HepG2 (cell line): ENCODE data around the gene CST4. TPM values are rescaled to one million over a fixed set of nuclear protein-coding genes. Genes with fewer than 3 reads are reported as not detected.

Source experiments
- BHLHE40 ChIP-seq: IDR thresholded peaks from 2 replicates; pipeline ENCODE4 v1.6.1; 2011; ENCODE audit warnings: low read length, improper control_type of control experiment
- EEA1 ChIP-seq: sonication (generic); formaldehyde crosslinking; IDR thresholded peaks from 2 replicates; pipeline ENCODE4 v1.5.1; 2020; ENCODE audit warnings: mild to moderate bottlenecking, missing genetic modification reagents, borderline replicate concordance
- HDAC6 ChIP-seq: fragments of 200-600 bp; sonication (generic); IDR thresholded peaks from 2 replicates; pipeline ENCODE4 v1.7.0; 2017; ENCODE audit warnings: mild to moderate bottlenecking, antibody characterized with exemption, low read length, low read depth
- KDM2A ChIP-seq: sonication (generic); formaldehyde crosslinking; IDR thresholded peaks from 2 replicates; pipeline ENCODE4 v1.4.0; 2020; ENCODE audit warnings: low read depth, missing genetic modification reagents, borderline replicate concordance
- ZMAT3 ChIP-seq: sonication (generic); formaldehyde crosslinking; conservative IDR thresholded peaks from 2 replicates; pipeline ENCODE4 v1.7.0; 2021; ENCODE audit warnings: missing genetic modification reagents
- ZNF230 ChIP-seq: sonication (generic); formaldehyde crosslinking; IDR thresholded peaks from 2 replicates; pipeline ENCODE4 v1.4.0; 2020; ENCODE audit warnings: mild to moderate bottlenecking, missing genetic modification reagents
- ZNF468 ChIP-seq: sonication (generic); formaldehyde crosslinking; IDR thresholded peaks from 2 replicates; pipeline ENCODE4 v1.8.0; 2022; ENCODE audit warnings: mild to moderate bottlenecking, moderate library complexity, missing genetic modification reagents
- ZNF879 ChIP-seq: sonication (generic); formaldehyde crosslinking; IDR thresholded peaks from 2 replicates; pipeline ENCODE4 v1.8.1; 2023; ENCODE audit warnings: missing genetic modification reagents
- polyA plus RNA-seq, 8 experiments: library from polyadenylated mRNA; depleted of rRNA in 3 of 8; stranded (reverse) in 7 of 8; unstranded in 1 of 8; fragments of >200 nt; fragmentation: Illumina TruSeq in 4 of 8; extraction: Trizol in 4 of 8; gene quantifications; 2 replicates each; pipeline versions ENCODE4 v1.2.1 to v1.2.3, GENCODE V29; 2011 to 2016; ENCODE audit warnings: low read depth in 4 of 8, missing spikeins in 1 of 8, mixed read lengths in 1 of 8; ENCODE audit not compliant: insufficient read depth in 1 of 8
- total RNA-seq, 5 experiments: library from RNA; depleted of rRNA; stranded (reverse); fragments of >200 nt; fragmentation: Illumina TruSeq; extraction: Trizol; gene quantifications; 2 replicates each; pipeline ENCODE4 v1.2.3, GENCODE V29; 2016; ENCODE audit warnings: low read depth in 1 of 5
- TF ChIP-seq, protein P1 (sequence below): sonication (generic); formaldehyde crosslinking; IDR thresholded peaks from 2 replicates; pipeline ENCODE4 v1.4.0; 2020; ENCODE audit warnings: missing genetic modification reagents, borderline replicate concordance
- TF ChIP-seq, protein P2 (sequence below): sonication (generic); formaldehyde crosslinking; IDR thresholded peaks from 2 replicates; pipeline ENCODE4 v1.4.0; 2020; ENCODE audit warnings: missing genetic modification reagents
- TF ChIP-seq, protein P3 (sequence below): sonication (generic); formaldehyde crosslinking; IDR thresholded peaks from 2 replicates; pipeline ENCODE4 v1.5.1; 2020; ENCODE audit warnings: mild to moderate bottlenecking, missing genetic modification reagents, moderate library complexity
- TF ChIP-seq, protein P4 (sequence below), 2 experiments: sonication (generic) in 1 of 2; formaldehyde crosslinking in 1 of 2; IDR thresholded peaks; 2 replicates each; pipeline versions ENCODE4 v1.4.0 to v1.6.1; 2016 to 2020; ENCODE audit warnings: borderline replicate concordance in 1 of 2, low read depth in 1 of 2, mild to moderate bottlenecking in 1 of 2, missing genetic modification reagents in 1 of 2
- TF ChIP-seq, protein P5 (sequence below): IDR thresholded peaks from 2 replicates; pipeline ENCODE4 v1.6.1; 2012; ENCODE audit warnings: inconsistent platforms

The CST4 gene
- total and polyA plus RNA-seq, 2 of the 13 experiments (the other 11 are each of a cell fraction or from before 2014, with no cell fraction given), result not detected

DNA sequence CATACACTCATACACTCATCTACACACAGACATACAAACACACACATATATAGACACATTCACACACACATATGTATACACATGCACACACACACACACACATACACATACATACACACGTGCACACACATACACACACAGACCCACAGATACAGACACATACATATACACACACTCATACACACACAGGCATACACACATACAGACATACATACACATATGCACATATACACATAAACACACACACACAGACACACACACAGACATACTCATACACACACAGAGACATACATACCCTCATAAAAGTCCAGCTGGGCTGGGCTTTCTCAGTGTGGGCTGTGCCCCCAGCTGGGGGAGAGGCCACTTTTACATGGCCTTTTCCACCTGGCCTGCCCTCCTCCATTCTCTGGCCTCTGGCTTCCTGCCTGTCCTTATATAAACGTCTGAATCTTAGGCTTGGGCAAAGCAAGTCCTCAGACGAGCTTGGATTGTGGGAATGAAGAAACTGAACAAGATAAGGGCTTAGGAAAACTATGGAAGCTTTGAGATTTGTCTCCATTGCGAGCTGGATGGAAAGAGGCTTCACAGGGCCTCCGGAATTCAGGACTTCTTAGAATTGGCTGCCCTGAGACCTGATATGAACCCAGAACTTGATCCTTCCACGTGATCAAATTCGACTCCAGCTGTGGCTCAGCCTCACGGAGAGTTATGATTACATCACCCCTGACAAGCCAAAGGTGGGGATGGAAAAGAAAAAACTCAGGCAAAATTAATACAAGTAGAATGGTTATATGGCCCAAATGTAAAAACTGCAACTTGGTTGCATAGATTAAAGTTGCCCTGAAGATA is 28.6 kb downstream of the CST4 start (continued):
- TF ChIP-seq, protein P1, sequence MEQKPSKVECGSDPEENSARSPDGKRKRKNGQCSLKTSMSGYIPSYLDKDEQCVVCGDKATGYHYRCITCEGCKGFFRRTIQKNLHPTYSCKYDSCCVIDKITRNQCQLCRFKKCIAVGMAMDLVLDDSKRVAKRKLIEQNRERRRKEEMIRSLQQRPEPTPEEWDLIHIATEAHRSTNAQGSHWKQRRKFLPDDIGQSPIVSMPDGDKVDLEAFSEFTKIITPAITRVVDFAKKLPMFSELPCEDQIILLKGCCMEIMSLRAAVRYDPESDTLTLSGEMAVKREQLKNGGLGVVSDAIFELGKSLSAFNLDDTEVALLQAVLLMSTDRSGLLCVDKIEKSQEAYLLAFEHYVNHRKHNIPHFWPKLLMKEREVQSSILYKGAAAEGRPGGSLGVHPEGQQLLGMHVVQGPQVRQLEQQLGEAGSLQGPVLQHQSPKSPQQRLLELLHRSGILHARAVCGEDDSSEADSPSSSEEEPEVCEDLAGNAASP (CRISPR knock-in tag), result peak; percentile 99
- peak; percentile 16; the same call in 1 of the 2 replicates for TF ChIP-seq KDM2A
- TF ChIP-seq, protein P2, sequence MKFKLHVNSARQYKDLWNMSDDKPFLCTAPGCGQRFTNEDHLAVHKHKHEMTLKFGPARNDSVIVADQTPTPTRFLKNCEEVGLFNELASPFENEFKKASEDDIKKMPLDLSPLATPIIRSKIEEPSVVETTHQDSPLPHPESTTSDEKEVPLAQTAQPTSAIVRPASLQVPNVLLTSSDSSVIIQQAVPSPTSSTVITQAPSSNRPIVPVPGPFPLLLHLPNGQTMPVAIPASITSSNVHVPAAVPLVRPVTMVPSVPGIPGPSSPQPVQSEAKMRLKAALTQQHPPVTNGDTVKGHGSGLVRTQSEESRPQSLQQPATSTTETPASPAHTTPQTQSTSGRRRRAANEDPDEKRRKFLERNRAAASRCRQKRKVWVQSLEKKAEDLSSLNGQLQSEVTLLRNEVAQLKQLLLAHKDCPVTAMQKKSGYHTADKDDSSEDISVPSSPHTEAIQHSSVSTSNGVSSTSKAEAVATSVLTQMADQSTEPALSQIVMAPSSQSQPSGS (CRISPR knock-in tag), result peak; percentile 68; the same call in 1 of the 2 replicates
- TF ChIP-seq EEA1 (CRISPR knock-in tag), result no peak
- TF ChIP-seq HDAC6, result no peak
- TF ChIP-seq, protein P3, sequence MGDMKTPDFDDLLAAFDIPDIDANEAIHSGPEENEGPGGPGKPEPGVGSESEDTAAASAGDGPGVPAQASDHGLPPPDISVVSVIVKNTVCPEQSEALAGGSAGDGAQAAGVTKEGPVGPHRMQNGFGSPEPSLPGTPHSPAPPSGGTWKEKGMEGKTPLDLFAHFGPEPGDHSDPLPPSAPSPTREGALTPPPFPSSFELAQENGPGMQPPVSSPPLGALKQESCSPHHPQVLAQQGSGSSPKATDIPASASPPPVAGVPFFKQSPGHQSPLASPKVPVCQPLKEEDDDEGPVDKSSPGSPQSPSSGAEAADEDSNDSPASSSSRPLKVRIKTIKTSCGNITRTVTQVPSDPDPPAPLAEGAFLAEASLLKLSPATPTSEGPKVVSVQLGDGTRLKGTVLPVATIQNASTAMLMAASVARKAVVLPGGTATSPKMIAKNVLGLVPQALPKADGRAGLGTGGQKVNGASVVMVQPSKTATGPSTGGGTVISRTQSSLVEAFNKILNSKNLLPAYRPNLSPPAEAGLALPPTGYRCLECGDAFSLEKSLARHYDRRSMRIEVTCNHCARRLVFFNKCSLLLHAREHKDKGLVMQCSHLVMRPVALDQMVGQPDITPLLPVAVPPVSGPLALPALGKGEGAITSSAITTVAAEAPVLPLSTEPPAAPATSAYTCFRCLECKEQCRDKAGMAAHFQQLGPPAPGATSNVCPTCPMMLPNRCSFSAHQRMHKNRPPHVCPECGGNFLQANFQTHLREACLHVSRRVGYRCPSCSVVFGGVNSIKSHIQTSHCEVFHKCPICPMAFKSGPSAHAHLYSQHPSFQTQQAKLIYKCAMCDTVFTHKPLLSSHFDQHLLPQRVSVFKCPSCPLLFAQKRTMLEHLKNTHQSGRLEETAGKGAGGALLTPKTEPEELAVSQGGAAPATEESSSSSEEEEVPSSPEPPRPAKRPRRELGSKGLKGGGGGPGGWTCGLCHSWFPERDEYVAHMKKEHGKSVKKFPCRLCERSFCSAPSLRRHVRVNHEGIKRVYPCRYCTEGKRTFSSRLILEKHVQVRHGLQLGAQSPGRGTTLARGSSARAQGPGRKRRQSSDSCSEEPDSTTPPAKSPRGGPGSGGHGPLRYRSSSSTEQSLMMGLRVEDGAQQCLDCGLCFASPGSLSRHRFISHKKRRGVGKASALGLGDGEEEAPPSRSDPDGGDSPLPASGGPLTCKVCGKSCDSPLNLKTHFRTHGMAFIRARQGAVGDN (CRISPR knock-in tag), result peak; percentile 32; the same call in 1 of the 2 replicates
- TF ChIP-seq, protein P4, sequence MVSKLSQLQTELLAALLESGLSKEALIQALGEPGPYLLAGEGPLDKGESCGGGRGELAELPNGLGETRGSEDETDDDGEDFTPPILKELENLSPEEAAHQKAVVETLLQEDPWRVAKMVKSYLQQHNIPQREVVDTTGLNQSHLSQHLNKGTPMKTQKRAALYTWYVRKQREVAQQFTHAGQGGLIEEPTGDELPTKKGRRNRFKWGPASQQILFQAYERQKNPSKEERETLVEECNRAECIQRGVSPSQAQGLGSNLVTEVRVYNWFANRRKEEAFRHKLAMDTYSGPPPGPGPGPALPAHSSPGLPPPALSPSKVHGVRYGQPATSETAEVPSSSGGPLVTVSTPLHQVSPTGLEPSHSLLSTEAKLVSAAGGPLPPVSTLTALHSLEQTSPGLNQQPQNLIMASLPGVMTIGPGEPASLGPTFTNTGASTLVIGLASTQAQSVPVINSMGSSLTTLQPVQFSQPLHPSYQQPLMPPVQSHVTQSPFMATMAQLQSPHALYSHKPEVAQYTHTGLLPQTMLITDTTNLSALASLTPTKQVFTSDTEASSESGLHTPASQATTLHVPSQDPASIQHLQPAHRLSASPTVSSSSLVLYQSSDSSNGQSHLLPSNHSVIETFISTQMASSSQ (IDR thresholded peaks at IDR 0.05; ENCODE audit: low read depth), result 0 out of 2 replicates have a peak, but pooled peaks have one; percentile 7
- TF ChIP-seq, protein P4 (CRISPR knock-in tag; IDR thresholded peaks at IDR 0.05; ENCODE audit: borderline replicate concordance), result no peak
- TF ChIP-seq ZNF468, result 0 out of 2 replicates have a peak, but pooled peaks have one; percentile 1
- TF ChIP-seq, protein P5, sequence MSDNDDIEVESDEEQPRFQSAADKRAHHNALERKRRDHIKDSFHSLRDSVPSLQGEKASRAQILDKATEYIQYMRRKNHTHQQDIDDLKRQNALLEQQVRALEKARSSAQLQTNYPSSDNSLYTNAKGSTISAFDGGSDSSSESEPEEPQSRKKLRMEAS, result peak; percentile 27; the same call in 1 of the 2 replicates
- TF ChIP-seq ZNF230 (CRISPR knock-in tag), result 0 out of 2 replicates have a peak, but pooled peaks have one; percentile 6
- TF ChIP-seq ZNF879, result 0 out of 2 replicates have a peak, but pooled peaks have one; percentile 35
- peak; percentile 47; the same call in 1 of the 2 replicates for TF ChIP-seq BHLHE40
- TF ChIP-seq ZMAT3 (CRISPR knock-in tag), result 0 out of 2 replicates have a peak, but pooled peaks have one; percentile 43
